ENCODE measurements around the gene CDHR1. TPM values are rescaled to one million over a fixed set of nuclear protein-coding genes. Genes with fewer than 3 reads are reported as not detected.
A peak's percentile ranks its signal among the peaks of the same experiment; 100 is the strongest.

Gene CDHR1
- total and polyA plus RNA-seq, 10 of the 15 experiments (the other 5 are each of a cell fraction or from before 2014, with no cell fraction given), result 0.17 to 3.0 (median 0.34) TPM

- CTCF ChIA-PET, result interaction anchor here (0.6 to 1.3 kb wide), 2 partner anchors 18 to 26 kb away, joined by 3 to 6 read pairs; no protein-coding TSS in a partner anchor
- ATAC-seq, result peak; percentile 90
- no peak overlapping the region for H3K9ac ChIP-seq (ENCODE audit: control insufficient read depth, insufficient read depth, low read length)
- POLR2A ChIA-PET, result no interaction called here
- no peaks in the 10 kb centered on the region for H3K27me3 ChIP-seq (replicated peaks in 1 of 2; ENCODE audit: control insufficient read depth in 2 of 2, insufficient read depth in 2 of 2, low read length in 1 of 2)
- no peaks in the 10 kb centered on the region for H3K36me3 ChIP-seq (ENCODE audit: control insufficient read depth in 2 of 2, insufficient read depth in 2 of 2, low read length in 1 of 2)
- no peaks in the 10 kb centered on the region for H4K20me1 ChIP-seq (ENCODE audit: control insufficient read depth, insufficient read depth)
- H3K4me2 ChIP-seq (ENCODE audit: control insufficient read depth, insufficient read depth), result peak overlapping the region; percentile 23; the same call in 1 of the 2 replicates
- no peak overlapping the region for H3K4me3 ChIP-seq
- H3K4me1 ChIP-seq (ENCODE audit: control insufficient read depth, insufficient read depth, low read length), result peaks cover 26% of the 10 kb centered on the region
- BruUV-seq (replicated peaks), result no TSS peak
- peak overlapping the region; percentile 6; the same call in 1 of the 2 replicates for H2AFZ ChIP-seq (ENCODE audit: control insufficient read depth, low read depth, low read length)
- H3K79me2 ChIP-seq (ENCODE audit: control insufficient read depth, insufficient read depth, low read length), result no peaks in the 10 kb centered on the region; the same call in none of the 2 replicates
- WGBS (ENCODE audit: insufficient coverage, insufficient replicate concordance, low lambda C conversion rate, missing lambda C conversion rate), result 26% methylated on average over 12 of the region's 12 CpGs
- peak; percentile 52 for FAIRE-seq
- no peak overlapping the region for H3K27ac ChIP-seq (ENCODE audit: control insufficient read depth, insufficient read depth)
- DNase-seq (ENCODE audit: low read depth, low spot score), result no peak
- intact Hi-C loops (cut with micrococcal nuclease; ENCODE audit: unreplicated experiment) (loop anchor here (10.0 kb wide), 1 partner anchor 1254 kb away; no protein-coding TSS in a partner anchor), in situ Hi-C loops (cut with MboI) (no loop called here)
- SMC1A ChIA-PET (ENCODE audit: uncharacterized antibody, unreplicated experiment), result interaction anchor here (1.5 kb wide), 1 partner anchor 31 kb away, joined by 3 read pairs; no protein-coding TSS in a partner anchor
- RAD21 ChIA-PET (ENCODE audit: unreplicated experiment), result no interaction called here
- H3K9me3 ChIP-seq (replicated peaks; ENCODE audit: control insufficient read depth, insufficient read depth, low read length), result no peaks in the 10 kb centered on the region
- no peak for TF ChIP-seq ESRRA (IDR thresholded peaks at IDR 0.05; ENCODE audit: low read length)
- no peak for TF ChIP-seq MTA2 (IDR thresholded peaks at IDR 0.05; ENCODE audit: low read depth)
- no peak for TF ChIP-seq SMAD1 (IDR thresholded peaks at IDR 0.05; ENCODE audit: low read depth, partially characterized antibody)
- TF ChIP-seq FOXK2 (IDR thresholded peaks at IDR 0.05), result no peak
- TF ChIP-seq SUPT20H (IDR thresholded peaks at IDR 0.05; ENCODE audit: borderline replicate concordance, control insufficient read depth, low read depth, low read length), result no peak
- TF ChIP-seq PML (IDR thresholded peaks at IDR 0.05; ENCODE audit: low read length), result no peak
- no peak for TF ChIP-seq MYC (IDR thresholded peaks at IDR 0.05; ENCODE audit: insufficient read depth, insufficient read length, insufficient replicate concordance, low read length, severe bottlenecking)
- no peak for TF ChIP-seq TAF1 (IDR thresholded peaks at IDR 0.05; ENCODE audit: borderline replicate concordance, low read depth, low read length)
- TF ChIP-seq CREB1 (IDR thresholded peaks at IDR 0.05; ENCODE audit: low read depth), result no peak
- TF ChIP-seq CREM (IDR thresholded peaks at IDR 0.05; ENCODE audit: low read depth), result no peak
- TF ChIP-seq, protein P1, sequence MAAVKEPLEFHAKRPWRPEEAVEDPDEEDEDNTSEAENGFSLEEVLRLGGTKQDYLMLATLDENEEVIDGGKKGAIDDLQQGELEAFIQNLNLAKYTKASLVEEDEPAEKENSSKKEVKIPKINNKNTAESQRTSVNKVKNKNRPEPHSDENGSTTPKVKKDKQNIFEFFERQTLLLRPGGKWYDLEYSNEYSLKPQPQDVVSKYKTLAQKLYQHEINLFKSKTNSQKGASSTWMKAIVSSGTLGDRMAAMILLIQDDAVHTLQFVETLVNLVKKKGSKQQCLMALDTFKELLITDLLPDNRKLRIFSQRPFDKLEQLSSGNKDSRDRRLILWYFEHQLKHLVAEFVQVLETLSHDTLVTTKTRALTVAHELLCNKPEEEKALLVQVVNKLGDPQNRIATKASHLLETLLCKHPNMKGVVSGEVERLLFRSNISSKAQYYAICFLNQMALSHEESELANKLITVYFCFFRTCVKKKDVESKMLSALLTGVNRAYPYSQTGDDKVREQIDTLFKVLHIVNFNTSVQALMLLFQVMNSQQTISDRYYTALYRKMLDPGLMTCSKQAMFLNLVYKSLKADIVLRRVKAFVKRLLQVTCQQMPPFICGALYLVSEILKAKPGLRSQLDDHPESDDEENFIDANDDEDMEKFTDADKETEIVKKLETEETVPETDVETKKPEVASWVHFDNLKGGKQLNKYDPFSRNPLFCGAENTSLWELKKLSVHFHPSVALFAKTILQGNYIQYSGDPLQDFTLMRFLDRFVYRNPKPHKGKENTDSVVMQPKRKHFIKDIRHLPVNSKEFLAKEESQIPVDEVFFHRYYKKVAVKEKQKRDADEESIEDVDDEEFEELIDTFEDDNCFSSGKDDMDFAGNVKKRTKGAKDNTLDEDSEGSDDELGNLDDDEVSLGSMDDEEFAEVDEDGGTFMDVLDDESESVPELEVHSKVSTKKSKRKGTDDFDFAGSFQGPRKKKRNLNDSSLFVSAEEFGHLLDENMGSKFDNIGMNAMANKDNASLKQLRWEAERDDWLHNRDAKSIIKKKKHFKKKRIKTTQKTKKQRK (IDR thresholded peaks at IDR 0.05; ENCODE audit: low read depth, low read length), result no peak
- no peak for TF ChIP-seq SIX5 (IDR thresholded peaks at IDR 0.05; ENCODE audit: low read depth, low read length, severe bottlenecking)
- no peak for TF ChIP-seq SRF (IDR thresholded peaks at IDR 0.05; ENCODE audit: low read depth in 2 of 2, low read length in 2 of 2)
- TF ChIP-seq MYB (IDR thresholded peaks at IDR 0.05; ENCODE audit: borderline replicate concordance, low read depth, low read length), result no peak
- no peak for TF ChIP-seq BCL11A (IDR thresholded peaks at IDR 0.05; ENCODE audit: low read depth, low read length)
- no peak for TF ChIP-seq RB1 (IDR thresholded peaks at IDR 0.05; ENCODE audit: borderline replicate concordance)
- TF ChIP-seq ETV6 (conservative IDR thresholded peaks at IDR 0.05 in 1 of 2, IDR thresholded peaks at IDR 0.05 in 1 of 2; ENCODE audit: borderline replicate concordance in 1 of 2, low read depth in 1 of 2), result no peak
- no peak for TF ChIP-seq STAT1 (conservative IDR thresholded peaks at IDR 0.05)
- no peak for TF ChIP-seq E2F8 (IDR thresholded peaks at IDR 0.05; ENCODE audit: low read depth, partially characterized antibody)
Observed at GRCh38 chr10:84179059-84179710, 15.2 kb upstream of the CDHR1 start.
